Right lobe of liver (tissue), 4 donors: ENCODE data around the gene WIPI1.
A peak's percentile ranks its signal among the peaks of the same experiment; 100 is the strongest.

ENCODE experiments used
- CTCF ChIP-seq, 4 donors: fragments of 200-600 bp in 3 of 4; fragments of 450-650 bp in 1 of 4; IDR thresholded peaks; one replicate each; pipeline versions ENCODE4 v1.5.1 to v1.8.0; 2016 to 2022; ENCODE audit warnings: antibody characterized with exemption in 4 of 4, mild to moderate bottlenecking in 2 of 4
- POLR2A ChIP-seq: fragments of 450-650 bp; IDR thresholded peaks from one replicate; pipeline ENCODE4 v1.6.1; 2017; ENCODE audit warnings: antibody characterized with exemption, mild to moderate bottlenecking
- donor health status: DM: no; HTN: no; CAD: no.
- donor health status: DM: no; HTN: no; CAD: no.
- donor health status: DM: no; HTN: yes; CAD: no.

GRCh38 chr17:68462381-68463210 is 5.3 kb upstream of the WIPI1 start:
- TF ChIP-seq CTCF (IDR thresholded peaks at IDR 0.05): peak; percentile 72 to 79 (median 74)
- no peak for TF ChIP-seq POLR2A
